ENCODE results near the gene SNU13. TPM values are rescaled to one million over a fixed set of nuclear protein-coding genes. Genes with fewer than 3 reads are reported as not detected.

SNU13 gene
- total and polyA plus RNA-seq, 2 of the 4 experiments (the other 2 are of a cell fraction) = 122 to 185 TPM

DNA sequence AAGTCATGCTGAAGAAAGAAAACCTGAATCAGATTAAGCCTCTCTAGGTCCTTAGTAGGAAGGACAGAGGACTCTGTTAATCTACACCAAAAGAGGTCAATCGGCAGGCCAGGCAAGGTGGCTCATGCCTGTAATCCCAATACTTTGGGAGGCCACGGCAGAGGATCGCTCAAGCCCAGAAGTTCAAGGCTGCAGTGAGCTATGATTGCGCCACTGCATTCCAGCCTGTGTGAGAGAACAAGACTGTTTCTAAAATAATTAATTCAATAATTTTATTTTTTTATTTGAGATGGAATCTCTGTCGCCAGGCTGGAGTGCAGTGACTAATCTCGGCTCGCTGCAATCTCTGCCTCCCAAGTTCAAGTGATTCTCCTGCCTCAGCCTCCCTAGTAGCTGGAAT lies 63.1 kb downstream of the SNU13 start:
- H4K5ac ChIP-seq (ENCODE audit: low read depth, low read length) = no peak overlapping the region
- H3K14ac ChIP-seq (replicated peaks; ENCODE audit: low read depth, low read length) = no peak overlapping the region
- dilution Hi-C loops (cut with HindIII; ENCODE audit: low sequenced_read_pairs, unreplicated experiment) (no loop called here), intact Hi-C loops (cut with micrococcal nuclease) (no loop called here), in situ Hi-C loops (cut with MboI; ENCODE audit: low sequenced_read_pairs) (no loop called here)
- CTCF ChIA-PET = no interaction called here
- H3K9me3 ChIP-seq (ENCODE audit: control insufficient read depth, insufficient read depth, low read length) = no peaks in the 10 kb centered on the region
- ATAC-seq (ENCODE audit: low read depth) = no peak
- peaks cover 22% of the 10 kb centered on the region for H4K20me1 ChIP-seq (ENCODE audit: insufficient read depth, low read length)
- H3K23ac ChIP-seq (ENCODE audit: low read depth, low read length) = no peak overlapping the region
- H2AK9ac ChIP-seq (replicated peaks; ENCODE audit: low read depth, low read length, poor library complexity) = no peak overlapping the region
- no peak overlapping the region for H3K9ac ChIP-seq (ENCODE audit: low read depth, low read length)
- TF ChIP-seq, protein P1, sequence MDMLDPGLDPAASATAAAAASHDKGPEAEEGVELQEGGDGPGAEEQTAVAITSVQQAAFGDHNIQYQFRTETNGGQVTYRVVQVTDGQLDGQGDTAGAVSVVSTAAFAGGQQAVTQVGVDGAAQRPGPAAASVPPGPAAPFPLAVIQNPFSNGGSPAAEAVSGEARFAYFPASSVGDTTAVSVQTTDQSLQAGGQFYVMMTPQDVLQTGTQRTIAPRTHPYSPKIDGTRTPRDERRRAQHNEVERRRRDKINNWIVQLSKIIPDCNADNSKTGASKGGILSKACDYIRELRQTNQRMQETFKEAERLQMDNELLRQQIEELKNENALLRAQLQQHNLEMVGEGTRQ (IDR thresholded peaks at IDR 0.05; ENCODE audit: low read depth, low read length) = no peak
- no peak for TF ChIP-seq RCOR1 (IDR thresholded peaks at IDR 0.05; ENCODE audit: insufficient replicate concordance, low read length)
- no peak for TF ChIP-seq FOS (IDR thresholded peaks at IDR 0.05; ENCODE audit: low read depth, low read length)
- no peak for TF ChIP-seq RFX5 (IDR thresholded peaks at IDR 0.05; ENCODE audit: low read depth, low read length)
- no peak for TF ChIP-seq MAFK (IDR thresholded peaks at IDR 0.05; ENCODE audit: low read depth, low read length)
- TF ChIP-seq BHLHE40 (IDR thresholded peaks at IDR 0.05; ENCODE audit: low read depth, low read length) = no peak
- no peak for TF ChIP-seq MXI1 (IDR thresholded peaks at IDR 0.05; ENCODE audit: borderline replicate concordance, low read depth, low read length)
- no peak for TF ChIP-seq CHD1 (IDR thresholded peaks at IDR 0.05; ENCODE audit: low read depth, low read length)
- no peak for TF ChIP-seq POLR2A (IDR thresholded peaks at IDR 0.05; ENCODE audit: low read depth, low read length)
- no peak for TF ChIP-seq NFE2L2 (IDR thresholded peaks at IDR 0.05; ENCODE audit: low read depth, low read length)
- TF ChIP-seq, protein P2, sequence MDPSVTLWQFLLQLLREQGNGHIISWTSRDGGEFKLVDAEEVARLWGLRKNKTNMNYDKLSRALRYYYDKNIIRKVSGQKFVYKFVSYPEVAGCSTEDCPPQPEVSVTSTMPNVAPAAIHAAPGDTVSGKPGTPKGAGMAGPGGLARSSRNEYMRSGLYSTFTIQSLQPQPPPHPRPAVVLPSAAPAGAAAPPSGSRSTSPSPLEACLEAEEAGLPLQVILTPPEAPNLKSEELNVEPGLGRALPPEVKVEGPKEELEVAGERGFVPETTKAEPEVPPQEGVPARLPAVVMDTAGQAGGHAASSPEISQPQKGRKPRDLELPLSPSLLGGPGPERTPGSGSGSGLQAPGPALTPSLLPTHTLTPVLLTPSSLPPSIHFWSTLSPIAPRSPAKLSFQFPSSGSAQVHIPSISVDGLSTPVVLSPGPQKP (IDR thresholded peaks at IDR 0.05; ENCODE audit: borderline replicate concordance, low read depth, low read length) = no peak
- TF ChIP-seq SMC3 (IDR thresholded peaks at IDR 0.05; ENCODE audit: low read depth, low read length) = no peak
- no peak for TF ChIP-seq RAD21 (IDR thresholded peaks at IDR 0.05; ENCODE audit: low read length)
- peaks cover 35% of the 10 kb centered on the region for H3K36me3 ChIP-seq (ENCODE audit: control insufficient read depth, insufficient read depth, low read length)
- H3K18ac ChIP-seq (ENCODE audit: low read depth, low read length) = no peak overlapping the region
- WGBS, 2 experiments (ENCODE audit: extremely low coverage in 2 of 2, insufficient read length in 1 of 2) = no CpG with 5 or more reads among the region's 7 CpGs
- H3K56ac ChIP-seq (ENCODE audit: extremely low read depth, insufficient read depth, low read length) = no peak overlapping the region
- no peak overlapping the region for H2AFZ ChIP-seq (replicated peaks; ENCODE audit: low read length, poor library complexity)
- H3K4me3 ChIP-seq (ENCODE audit: insufficient read depth, low read depth, low read length) = no peak overlapping the region
- BruUV-seq (replicated peaks) = no TSS peak
- DNase-seq = no peak
- no peak overlapping the region for H2BK15ac ChIP-seq (ENCODE audit: low read depth, low read length)
- no peaks in the 10 kb centered on the region for H3K27me3 ChIP-seq (ENCODE audit: control insufficient read depth, insufficient read depth, low read length)
- no peak overlapping the region for H2BK20ac ChIP-seq (ENCODE audit: low read depth, low read length)
- H2BK120ac ChIP-seq (ENCODE audit: low read depth, low read length) = no peak overlapping the region
- H4K91ac ChIP-seq (ENCODE audit: insufficient read depth, low read depth, low read length) = no peak overlapping the region
- peaks cover 18 to 46% of the 10 kb centered on the region in 2 experiments for H3K79me1 ChIP-seq (ENCODE audit: low read depth in 1 of 2, low read length in 2 of 2)
- POLR2A ChIA-PET (ENCODE audit: unreplicated experiment) = no interaction called here
- no peaks in the 10 kb centered on the region for H3K9me1 ChIP-seq (ENCODE audit: insufficient read depth, low read length)
- no peak overlapping the region for H3K4ac ChIP-seq (ENCODE audit: low read depth, low read length)
- H4K8ac ChIP-seq (ENCODE audit: low read depth in 2 of 2, low read length in 2 of 2) = no peak overlapping the region
- no peak overlapping the region for H3K27ac ChIP-seq (ENCODE audit: insufficient read depth, low read length)
- no peak overlapping the region for H2AK5ac ChIP-seq (ENCODE audit: low read depth, low read length)
- no peak overlapping the region for H2BK5ac ChIP-seq (ENCODE audit: low read depth, low read length, poor library complexity, severe bottlenecking)
- H3K4me2 ChIP-seq (ENCODE audit: low read depth, low read length) = no peak overlapping the region
- peaks cover 2% of the 10 kb centered on the region; the same call in 1 of the 2 replicates for H3K4me1 ChIP-seq (ENCODE audit: control insufficient read depth, insufficient read depth, low read length)

Data from IMR-90 (cell line).